HFF-Myc (cell line): ENCODE results near the gene TDRD15.

Experiments used
- DNase-seq: peaks from one replicate; pipeline ENCODE4 v3.0.0-alpha.2; 2011; ENCODE audit warnings: low read depth; ENCODE audit errors: extremely low read depth
- H3K4me3 ChIP-seq: replicated peaks from 2 replicates; pipeline ENCODE4 v1.5.1; 2011; ENCODE audit warnings: low read depth, mild to moderate bottlenecking, control low read depth, low read length
- TF ChIP-seq, protein P1 (sequence below): IDR thresholded peaks from 2 replicates; pipeline ENCODE4 v1.5.1; 2012; ENCODE audit warnings: mild to moderate bottlenecking, low read depth, low read length, control low read depth; ENCODE audit errors: missing control alignments

TDRD15 gene

DNA sequence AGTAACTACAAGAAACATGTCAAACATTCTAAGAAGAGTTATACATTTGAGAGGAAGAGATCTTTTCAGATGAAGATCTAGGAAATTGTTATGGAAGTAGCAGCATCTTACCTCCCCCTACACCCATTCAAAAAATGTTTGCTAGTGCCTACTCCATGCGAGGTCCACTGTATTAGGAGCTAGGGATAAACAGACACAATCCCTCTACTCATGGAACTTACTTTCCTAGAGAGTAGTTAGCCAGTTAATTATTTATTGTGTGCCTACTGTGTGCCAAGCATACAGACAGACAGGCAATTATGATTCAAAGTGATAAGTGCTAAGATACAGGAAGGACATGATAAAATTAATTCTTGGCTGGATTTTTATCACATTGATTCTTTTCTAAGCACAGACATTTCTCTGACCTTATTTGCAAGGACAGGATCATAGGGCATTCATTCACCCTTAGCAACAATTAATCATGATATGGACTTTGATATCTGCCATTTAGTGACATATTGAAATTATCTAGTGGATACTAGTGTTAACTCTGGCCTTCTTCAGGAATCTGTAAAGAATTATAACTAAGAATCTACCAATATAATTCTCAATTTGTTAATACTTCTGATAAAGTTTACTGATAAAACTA lies 19.6 kb upstream of the TDRD15 start:
- TF ChIP-seq, protein P1, sequence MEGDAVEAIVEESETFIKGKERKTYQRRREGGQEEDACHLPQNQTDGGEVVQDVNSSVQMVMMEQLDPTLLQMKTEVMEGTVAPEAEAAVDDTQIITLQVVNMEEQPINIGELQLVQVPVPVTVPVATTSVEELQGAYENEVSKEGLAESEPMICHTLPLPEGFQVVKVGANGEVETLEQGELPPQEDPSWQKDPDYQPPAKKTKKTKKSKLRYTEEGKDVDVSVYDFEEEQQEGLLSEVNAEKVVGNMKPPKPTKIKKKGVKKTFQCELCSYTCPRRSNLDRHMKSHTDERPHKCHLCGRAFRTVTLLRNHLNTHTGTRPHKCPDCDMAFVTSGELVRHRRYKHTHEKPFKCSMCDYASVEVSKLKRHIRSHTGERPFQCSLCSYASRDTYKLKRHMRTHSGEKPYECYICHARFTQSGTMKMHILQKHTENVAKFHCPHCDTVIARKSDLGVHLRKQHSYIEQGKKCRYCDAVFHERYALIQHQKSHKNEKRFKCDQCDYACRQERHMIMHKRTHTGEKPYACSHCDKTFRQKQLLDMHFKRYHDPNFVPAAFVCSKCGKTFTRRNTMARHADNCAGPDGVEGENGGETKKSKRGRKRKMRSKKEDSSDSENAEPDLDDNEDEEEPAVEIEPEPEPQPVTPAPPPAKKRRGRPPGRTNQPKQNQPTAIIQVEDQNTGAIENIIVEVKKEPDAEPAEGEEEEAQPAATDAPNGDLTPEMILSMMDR, result no peak
- no peak for DNase-seq

GRCh38 chr2:21111012-21111411 lies 12.8 kb upstream of the TDRD15 start:
- TF ChIP-seq, protein P1, result no peak
- H3K4me3 ChIP-seq, result no peak overlapping the region
- DNase-seq, result no peak

More for the DNA sequence above, 19.6 kb upstream of the TDRD15 start:
- H3K4me3 ChIP-seq, result no peak overlapping the region

DNA sequence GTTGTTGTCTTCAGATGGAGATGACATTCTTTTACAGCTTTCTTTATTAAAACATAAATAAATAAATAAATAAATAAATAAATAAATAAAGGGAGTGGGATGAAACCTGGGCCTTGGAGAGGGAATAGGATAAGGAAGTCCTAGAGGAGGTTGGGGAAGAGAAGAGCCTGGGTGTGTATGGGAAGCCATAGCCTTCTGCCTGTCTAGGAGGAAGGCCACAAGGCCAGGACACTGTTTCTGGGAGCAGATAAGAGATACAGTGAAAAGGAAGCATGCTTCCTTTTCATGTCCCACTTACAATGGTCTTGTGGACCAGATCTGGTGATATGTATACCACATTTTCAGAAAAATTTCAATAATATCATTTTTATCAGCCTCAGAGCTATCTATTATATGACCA lies 6.1 kb upstream of the TDRD15 start:
- H3K4me3 ChIP-seq, result no peak overlapping the region
- TF ChIP-seq, protein P1, result no peak
- DNase-seq, result no peak

DNA sequence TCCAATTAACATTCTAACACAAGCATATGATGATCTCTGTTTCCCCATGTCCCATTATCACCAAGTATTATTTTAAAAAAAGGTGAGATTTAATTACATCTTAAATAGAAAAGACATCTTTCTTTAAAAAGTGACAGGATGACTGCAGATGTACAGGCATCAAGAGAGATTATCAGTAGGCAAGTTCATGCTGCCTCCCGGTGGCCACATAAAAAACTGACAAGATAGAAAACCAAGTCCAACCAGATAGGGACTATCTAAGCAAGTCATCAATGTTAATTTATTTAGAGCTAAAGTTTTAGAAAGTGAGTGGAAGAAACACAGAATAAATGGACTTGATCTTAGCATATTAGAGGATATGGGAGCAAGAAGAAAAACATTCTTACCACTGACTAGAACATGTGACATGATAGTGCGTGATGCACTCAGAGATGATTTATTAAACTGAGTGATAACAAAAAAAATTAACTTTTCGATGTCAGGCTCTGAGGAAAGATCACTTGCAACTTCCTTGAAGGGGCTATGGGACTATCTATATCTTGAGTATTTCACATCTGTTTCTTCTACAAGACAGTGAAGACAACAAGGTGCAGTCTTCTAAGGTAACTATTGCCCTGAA lies 5.4 kb upstream of the TDRD15 start:
- DNase-seq, result no peak
- no peak overlapping the region for H3K4me3 ChIP-seq
- TF ChIP-seq, protein P1, result peak; percentile 22

DNA sequence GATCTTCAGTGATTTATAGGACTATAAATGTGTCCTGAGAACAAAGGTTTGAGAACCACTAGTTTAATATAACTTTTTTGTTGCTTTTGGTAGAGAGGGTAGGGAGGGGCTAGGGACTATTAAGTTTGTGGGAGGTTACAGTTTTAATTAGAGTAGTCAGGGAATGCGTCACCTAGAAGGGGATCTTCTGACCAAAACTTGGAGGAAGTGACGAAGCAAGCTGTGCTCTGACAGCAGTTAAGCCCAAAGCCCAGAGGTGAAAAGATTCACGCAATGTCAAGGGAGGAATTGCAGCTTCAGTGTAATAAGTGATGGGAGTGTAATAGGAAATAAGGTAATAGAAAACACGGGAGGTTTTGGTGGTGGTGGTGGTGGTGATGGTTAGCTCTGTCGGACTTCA lies 8.1 kb downstream of the TDRD15 start:
- TF ChIP-seq, protein P1, result no peak
- no peak overlapping the region for H3K4me3 ChIP-seq
- no peak for DNase-seq

DNA sequence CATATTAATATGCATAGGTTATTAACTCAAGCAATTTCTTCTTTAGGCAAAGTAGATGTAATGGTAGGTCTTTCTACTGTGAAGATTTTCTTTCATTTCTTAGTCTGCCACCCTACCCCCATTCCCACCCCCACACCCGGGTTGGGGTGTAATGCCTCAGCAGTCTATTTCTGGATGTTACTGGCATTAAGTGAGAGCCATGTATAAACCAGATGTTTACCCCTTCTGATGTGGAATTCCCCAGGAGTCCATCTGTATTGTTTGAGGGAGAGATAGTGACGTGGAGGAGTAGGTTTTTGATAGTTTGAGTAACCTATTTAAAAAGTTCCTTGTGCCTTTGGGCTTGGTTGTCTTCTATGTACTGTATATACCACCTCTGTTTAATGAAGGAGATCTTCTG lies 11.8 kb downstream of the TDRD15 start:
- DNase-seq, result no peak
- no peak overlapping the region for H3K4me3 ChIP-seq
- TF ChIP-seq, protein P1, result no peak

DNA sequence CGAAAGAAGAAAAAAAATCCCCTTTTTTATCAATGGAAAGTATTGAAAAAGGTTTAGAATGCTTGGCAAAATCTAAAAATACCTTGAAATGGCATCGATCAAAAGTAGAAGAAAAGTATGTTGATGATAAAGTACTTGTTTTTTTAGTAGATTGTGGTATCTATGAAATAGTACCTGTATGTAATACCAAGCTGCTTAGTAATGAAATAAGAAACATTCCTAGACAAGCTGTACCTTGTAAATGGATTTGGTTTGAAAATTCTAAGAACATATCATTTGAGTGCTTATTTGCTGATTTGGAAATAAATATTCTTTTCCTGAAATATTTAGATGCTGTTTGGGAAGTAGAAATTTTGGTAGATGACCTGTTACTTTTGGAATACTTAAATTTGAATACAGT lies 18.4 kb downstream of the TDRD15 start:
- no peak overlapping the region for H3K4me3 ChIP-seq
- no peak for DNase-seq
- TF ChIP-seq, protein P1, result no peak
